ENCODE data around the gene HDAC4.

Gene HDAC4

DNA sequence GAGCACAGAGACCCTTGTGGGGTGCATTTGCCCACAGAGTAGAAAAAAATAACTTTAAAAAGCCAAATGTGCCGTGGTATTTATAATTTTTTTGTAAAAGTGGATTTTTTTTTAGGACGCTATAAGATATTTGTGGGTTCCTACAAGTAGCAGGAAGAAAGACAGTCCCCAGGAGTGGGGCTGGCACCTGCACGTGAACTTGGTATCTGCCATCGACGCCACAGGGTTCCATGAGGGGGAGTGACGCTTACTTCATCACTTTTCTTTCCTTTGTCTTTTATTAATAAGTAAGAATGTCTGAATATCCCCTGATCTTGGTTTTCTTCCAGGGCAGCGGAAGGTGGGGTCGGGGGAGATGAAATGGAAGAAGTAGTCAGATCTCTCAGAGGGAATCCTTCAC lies 345.9 kb downstream of the HDAC4 start:
- H3K9me3 ChIP-seq (replicated peaks; ENCODE audit: insufficient read depth, low read length): no peaks in the 10 kb centered on the region
- no peak overlapping the region for H3K27ac ChIP-seq (ENCODE audit: low read length)
- H2AFZ ChIP-seq (ENCODE audit: low read length): no peak overlapping the region
- no peaks in the 10 kb centered on the region for H3F3A ChIP-seq (ENCODE audit: insufficient read depth, low read length)
- H3K36me3 ChIP-seq (replicated peaks; ENCODE audit: insufficient read depth, low read length): no peaks in the 10 kb centered on the region
- no peak overlapping the region for H3K4me2 ChIP-seq (ENCODE audit: low read depth, low read length)
- no peaks in the 10 kb centered on the region for H3K4me1 ChIP-seq (ENCODE audit: low read length)
- no peak overlapping the region for H3K9ac ChIP-seq (ENCODE audit: low read length)
- H3K79me2 ChIP-seq (ENCODE audit: low read length): no peaks in the 10 kb centered on the region
- no peak for TF ChIP-seq EZH2phosphoT487 (IDR thresholded peaks at IDR 0.05; ENCODE audit: low read length)
- TF ChIP-seq EZH2 (optimal IDR thresholded peaks at IDR 0.05; ENCODE audit: low read depth, low read length): no peak
- TF ChIP-seq, protein P1, sequence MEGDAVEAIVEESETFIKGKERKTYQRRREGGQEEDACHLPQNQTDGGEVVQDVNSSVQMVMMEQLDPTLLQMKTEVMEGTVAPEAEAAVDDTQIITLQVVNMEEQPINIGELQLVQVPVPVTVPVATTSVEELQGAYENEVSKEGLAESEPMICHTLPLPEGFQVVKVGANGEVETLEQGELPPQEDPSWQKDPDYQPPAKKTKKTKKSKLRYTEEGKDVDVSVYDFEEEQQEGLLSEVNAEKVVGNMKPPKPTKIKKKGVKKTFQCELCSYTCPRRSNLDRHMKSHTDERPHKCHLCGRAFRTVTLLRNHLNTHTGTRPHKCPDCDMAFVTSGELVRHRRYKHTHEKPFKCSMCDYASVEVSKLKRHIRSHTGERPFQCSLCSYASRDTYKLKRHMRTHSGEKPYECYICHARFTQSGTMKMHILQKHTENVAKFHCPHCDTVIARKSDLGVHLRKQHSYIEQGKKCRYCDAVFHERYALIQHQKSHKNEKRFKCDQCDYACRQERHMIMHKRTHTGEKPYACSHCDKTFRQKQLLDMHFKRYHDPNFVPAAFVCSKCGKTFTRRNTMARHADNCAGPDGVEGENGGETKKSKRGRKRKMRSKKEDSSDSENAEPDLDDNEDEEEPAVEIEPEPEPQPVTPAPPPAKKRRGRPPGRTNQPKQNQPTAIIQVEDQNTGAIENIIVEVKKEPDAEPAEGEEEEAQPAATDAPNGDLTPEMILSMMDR (IDR thresholded peaks at IDR 0.05; ENCODE audit: low read length): no peak
- no peaks in the 10 kb centered on the region for H3K27me3 ChIP-seq (replicated peaks; ENCODE audit: insufficient read depth, low read length)
- no peak for DNase-seq
- no peaks in the 10 kb centered on the region for H3K9me2 ChIP-seq (replicated peaks; ENCODE audit: insufficient read depth, low read length)
- no peak overlapping the region for H3K4me3 ChIP-seq (ENCODE audit: low read length)
- no peaks in the 10 kb centered on the region for H4K20me1 ChIP-seq (ENCODE audit: insufficient read depth, low read length)

DNA sequence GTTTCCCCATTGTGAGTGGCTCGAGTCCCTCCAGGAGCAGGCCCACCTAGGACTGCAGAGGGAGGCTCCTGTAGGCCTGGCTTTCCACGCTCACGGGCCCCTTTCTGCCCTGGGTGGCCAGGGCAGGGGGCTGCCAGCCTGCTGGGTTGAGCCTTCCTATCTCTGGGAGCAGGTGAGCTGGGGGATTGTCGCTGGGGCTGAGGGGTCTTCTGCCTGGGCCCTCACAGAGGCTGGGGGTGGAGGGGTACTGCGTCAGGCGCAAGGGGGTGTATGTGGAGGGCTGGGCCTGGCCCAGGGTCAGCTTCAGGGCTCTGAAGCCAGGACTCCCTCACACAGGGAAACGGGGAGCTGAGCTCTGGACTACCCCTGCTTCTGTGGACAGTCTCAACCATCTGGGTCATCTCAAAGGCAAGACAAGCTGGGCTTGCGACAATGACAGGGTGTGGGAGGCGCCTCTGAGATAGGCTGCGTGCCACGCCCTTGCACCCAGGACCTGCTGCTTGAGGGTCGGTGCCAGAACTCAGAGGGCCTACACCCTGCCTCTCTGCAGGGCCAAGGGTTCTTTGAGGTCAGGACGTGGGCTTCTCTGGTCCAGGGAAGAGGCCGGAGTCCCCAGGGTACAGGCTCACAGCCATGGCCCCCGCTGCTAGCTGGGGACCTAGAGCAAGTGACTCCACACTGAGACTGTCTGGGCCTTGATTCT lies 346.9 kb downstream of the HDAC4 start:
- H3K9me3 ChIP-seq (replicated peaks; ENCODE audit: insufficient read depth, low read length): no peaks in the 10 kb centered on the region
- TF ChIP-seq, protein P1 (IDR thresholded peaks at IDR 0.05; ENCODE audit: low read length): no peak
- no peak for TF ChIP-seq EZH2 (optimal IDR thresholded peaks at IDR 0.05; ENCODE audit: low read depth, low read length)
- no peak for TF ChIP-seq EZH2phosphoT487 (IDR thresholded peaks at IDR 0.05; ENCODE audit: low read length)
- no peak for DNase-seq
- no peak overlapping the region for H3K27ac ChIP-seq (ENCODE audit: low read length)
- no peaks in the 10 kb centered on the region for H4K20me1 ChIP-seq (ENCODE audit: insufficient read depth, low read length)
- H3K4me3 ChIP-seq (ENCODE audit: low read length): no peak overlapping the region
- no peak overlapping the region for H3K4me2 ChIP-seq (ENCODE audit: low read depth, low read length)
- no peaks in the 10 kb centered on the region for H3K4me1 ChIP-seq (ENCODE audit: low read length)
- H3K9me2 ChIP-seq (replicated peaks; ENCODE audit: insufficient read depth, low read length): no peaks in the 10 kb centered on the region
- no peak overlapping the region for H3K9ac ChIP-seq (ENCODE audit: low read length)
- H3K79me2 ChIP-seq (ENCODE audit: low read length): no peaks in the 10 kb centered on the region
- H3F3A ChIP-seq (ENCODE audit: insufficient read depth, low read length): no peaks in the 10 kb centered on the region
- H2AFZ ChIP-seq (ENCODE audit: low read length): no peak overlapping the region
- no peaks in the 10 kb centered on the region for H3K27me3 ChIP-seq (replicated peaks; ENCODE audit: insufficient read depth, low read length)
- H3K36me3 ChIP-seq (replicated peaks; ENCODE audit: insufficient read depth, low read length): no peaks in the 10 kb centered on the region

DNA sequence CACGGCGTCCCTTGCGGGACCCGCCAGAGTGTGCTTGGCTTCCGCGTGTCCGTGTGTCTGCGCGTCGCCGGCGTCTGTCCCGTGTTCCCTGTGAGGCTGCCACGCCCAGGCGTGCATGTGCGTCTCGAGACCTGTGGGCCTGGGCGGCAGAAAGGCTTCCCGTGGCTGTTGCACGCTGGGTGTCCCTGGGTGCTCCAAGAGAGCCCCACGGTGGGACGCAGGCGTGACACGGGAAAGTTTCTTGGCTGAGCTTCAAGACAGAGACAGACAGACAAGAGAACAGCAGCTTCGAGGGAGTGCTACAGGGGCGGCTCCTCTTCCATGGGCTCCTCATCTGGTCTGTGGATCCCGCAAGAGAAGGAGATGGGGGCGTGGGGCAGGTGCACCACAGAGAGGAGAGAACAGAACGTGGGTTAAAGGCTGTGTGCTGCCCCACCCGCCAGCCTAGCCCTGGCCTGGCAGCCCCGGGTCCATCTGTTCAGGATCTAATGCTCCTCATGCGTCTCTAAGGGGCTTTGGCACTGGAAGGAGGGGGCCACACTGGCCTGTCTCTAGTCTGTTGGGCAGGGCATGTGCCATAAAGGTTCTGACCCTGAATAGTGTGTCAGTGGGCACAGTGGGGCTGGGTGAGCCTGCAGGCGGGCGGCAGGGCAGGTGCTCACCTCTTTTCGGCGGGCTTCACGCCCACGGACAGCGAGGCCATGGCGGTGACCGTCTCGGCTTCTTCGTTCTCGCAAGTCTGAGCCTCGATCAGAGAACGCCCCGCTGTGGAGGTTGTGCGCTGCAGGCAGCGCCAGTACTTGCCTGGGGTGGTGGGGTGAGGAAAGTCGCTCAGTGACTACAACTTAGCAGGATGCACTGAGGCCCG lies 347.8 kb downstream of the HDAC4 start:
- Histone ChIP-seq H4K20me1 (ENCODE audit: insufficient read depth, low read length) (no peaks in the 10 kb centered on the region), H3K27ac (ENCODE audit: low read length) (no peak overlapping the region)

More for the DNA sequence above, 347.8 kb downstream of the HDAC4 start:
- Histone ChIP-seq H3K36me3 (replicated peaks; ENCODE audit: insufficient read depth, low read length) (no peaks in the 10 kb centered on the region), H3K27me3 (replicated peaks; ENCODE audit: insufficient read depth, low read length) (no peaks in the 10 kb centered on the region), H3K4me2 (ENCODE audit: low read depth, low read length) (no peak overlapping the region), H3K79me2 (ENCODE audit: low read length) (no peaks in the 10 kb centered on the region), H2AFZ (ENCODE audit: low read length) (no peak overlapping the region), H3K9me3 (replicated peaks; ENCODE audit: insufficient read depth, low read length) (no peaks in the 10 kb centered on the region), H3K9ac (ENCODE audit: low read length) (no peak overlapping the region), H3K4me3 (ENCODE audit: low read length) (no peak overlapping the region), H3F3A (ENCODE audit: insufficient read depth, low read length) (no peaks in the 10 kb centered on the region), H3K4me1 (ENCODE audit: low read length) (no peaks in the 10 kb centered on the region), H3K9me2 (replicated peaks; ENCODE audit: insufficient read depth, low read length) (no peaks in the 10 kb centered on the region)
- no peak for TF ChIP-seq EZH2 (optimal IDR thresholded peaks at IDR 0.05; ENCODE audit: low read depth, low read length)
- no peak for TF ChIP-seq EZH2phosphoT487 (IDR thresholded peaks at IDR 0.05; ENCODE audit: low read length)
- TF ChIP-seq, protein P1 (IDR thresholded peaks at IDR 0.05; ENCODE audit: low read length): no peak
- no peak for DNase-seq
